CD4-positive, alpha-beta T cell treated with Interleukin-15 for 4 hours (primary cell): Measurements from ENCODE around the gene MIOX.

Experiments used
- DNase-seq: peaks from one replicate; pipeline ENCODE4 v3.0.0-alpha.2; 2020; ENCODE audit warnings: low spot score

The MIOX gene

DNA sequence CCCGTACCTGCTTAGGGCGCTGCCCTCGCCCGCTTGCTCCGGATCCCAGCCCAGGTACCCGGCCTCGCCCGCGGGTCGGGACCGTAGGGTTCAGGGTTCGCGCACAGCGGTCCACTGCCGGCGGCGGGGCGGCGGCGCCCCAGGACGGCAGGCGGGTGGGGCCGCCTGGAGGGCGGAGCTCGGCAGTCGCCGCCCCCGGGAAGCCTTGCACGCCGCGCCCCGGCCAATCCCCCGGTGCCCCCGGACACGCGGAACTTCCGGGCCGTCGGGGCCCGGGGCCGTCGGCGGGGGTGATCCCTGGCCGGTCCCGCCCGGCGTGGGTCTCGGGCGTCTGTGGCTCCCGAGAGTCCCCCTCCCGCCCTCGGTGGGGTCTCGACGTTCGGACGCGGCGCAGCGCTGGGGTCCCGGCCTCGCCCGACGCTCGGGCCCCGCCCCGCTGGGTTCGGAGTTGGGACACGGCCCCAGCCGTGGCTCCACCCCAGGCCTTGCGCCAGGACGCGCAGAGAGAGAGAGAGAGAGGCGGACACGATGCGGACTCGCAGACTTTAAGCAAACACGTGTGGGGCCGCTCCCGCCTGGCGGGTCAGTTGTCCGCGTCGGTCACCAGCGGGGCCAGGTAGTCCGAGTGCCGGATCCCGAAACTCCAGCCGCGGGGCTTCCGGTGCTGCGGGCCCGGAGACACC is 43.4 kb downstream of the MIOX start, which contains the start of gene TYMP:
TYMP (minus strand) TSS at position 116 of the 683 bp plus-strand sequence. CDS start 303 bp downstream, outside the sequence.
- DNase-seq: peak; percentile 72

DNA sequence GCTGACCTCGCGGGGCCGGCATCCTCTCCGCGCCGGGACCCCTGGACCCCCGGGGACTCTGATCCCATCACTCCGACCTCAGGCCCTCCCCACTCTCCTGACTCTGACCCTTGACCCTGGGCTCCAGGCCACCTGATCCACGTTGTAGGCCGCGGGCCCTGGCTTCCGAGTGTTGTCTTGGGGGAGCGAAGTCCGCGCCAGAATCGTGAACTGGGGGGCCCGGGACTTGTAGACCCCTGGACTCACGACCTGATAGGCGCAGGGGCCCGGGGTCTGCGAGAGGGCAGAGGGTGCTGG is 43.9 kb downstream of the MIOX start:
- DNase-seq: peak; percentile 29

- peak; percentile 80 for DNase-seq
Observed at GRCh38 chr22:50530877-50531545, 44.4 kb downstream of the MIOX start.

DNA sequence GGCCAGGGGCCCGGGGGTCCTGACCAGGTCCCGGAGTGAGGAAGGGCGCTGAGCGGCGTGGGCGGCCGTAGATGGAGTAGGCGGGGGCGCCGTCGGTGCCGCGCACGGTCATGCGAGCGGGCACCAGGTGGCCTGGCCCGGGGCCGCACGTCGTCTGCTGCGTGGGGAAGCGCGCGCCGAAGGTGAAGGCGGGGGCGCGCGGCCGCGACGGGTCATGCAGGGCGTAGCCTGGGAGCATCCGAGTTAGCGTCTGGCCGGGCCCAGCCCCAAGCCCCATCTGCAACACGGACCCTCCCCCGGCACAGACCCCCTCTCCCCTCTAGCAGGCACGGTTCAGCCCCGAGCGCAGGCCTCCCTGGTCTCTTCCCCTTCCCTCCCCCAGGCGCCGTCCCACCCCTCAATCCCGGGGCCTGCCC is 44.9 kb downstream of the MIOX start:
- peak; percentile 67 for DNase-seq

DNA sequence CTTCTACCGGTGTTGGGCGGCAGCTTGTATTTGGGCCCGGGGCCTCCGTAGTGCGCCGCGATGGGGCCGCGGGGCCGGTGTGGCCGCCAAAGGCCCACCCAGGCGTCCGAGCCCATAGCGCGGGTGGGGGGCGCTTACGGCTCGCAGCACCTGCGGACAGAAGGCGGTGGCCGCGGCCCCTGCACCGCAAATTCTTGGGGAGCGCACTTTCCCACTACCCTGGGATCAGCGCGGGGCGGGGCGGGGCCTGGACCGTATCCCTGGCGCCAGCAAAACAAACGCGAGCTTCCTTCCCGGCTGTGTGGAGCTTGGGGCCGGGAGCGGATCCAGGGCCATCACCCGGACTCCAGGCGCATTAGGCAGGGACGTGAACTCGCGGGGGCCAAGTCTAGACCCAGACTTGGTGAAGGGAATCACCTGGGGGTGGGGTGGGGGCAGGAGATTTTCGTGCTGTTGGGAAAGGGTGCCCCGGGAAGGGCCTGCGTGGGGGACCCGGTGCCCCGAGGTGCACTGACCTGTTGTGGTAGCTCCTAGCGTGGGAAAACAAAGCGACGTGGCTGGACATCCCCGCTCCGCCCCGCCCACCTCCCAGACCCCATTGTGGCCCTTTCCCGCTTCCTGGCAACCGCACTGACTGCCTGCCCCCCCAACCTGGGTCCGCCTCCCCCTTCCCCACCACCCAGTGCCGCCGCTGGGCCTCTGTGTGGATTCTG is 45.5 kb downstream of the MIOX start:
- DNase-seq: no peak

- DNase-seq: no peak
Observed at GRCh38 chr22:50532824-50533796, 46.5 kb downstream of the MIOX start.

DNA sequence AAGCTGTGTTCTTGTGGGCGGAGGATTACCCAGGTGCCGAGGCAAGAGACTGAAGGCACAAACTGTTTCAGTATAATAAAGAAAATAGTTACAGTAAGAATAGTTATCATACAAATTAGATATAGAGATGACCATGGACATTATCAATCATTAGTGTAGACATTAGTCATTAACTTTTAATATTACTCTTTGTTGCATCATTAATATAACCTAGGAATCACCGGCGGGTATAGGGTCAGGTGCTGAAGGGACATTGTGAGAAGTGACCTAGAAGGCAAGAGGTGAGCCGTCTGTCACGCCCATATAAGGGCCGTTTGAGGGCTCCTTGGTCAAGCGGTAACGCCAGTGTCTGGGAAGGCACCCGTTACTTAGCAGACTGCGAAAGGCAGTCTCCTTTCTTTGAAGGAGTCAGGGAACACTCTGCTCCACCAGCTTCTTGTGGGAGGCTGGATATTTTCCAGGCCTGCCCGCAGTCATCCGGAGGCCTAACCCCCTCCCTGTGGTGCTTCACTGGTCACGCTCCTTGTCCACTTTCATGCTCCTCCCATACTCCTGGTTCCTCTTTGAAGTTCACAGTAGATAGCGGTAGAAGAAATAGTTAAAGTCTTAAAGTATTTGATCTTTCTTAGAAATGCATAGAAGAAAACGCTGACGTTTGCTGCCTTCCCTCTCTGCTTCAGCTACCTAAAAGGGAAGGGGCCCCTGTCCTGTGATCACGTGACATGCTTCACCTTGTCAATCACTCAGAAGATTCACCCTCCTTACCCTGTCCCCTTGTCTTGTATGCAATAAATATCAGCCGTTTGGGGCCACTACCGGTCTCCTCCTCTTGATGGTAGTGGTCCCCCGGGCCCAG is 47.4 kb downstream of the MIOX start:
- peak; percentile 38 for DNase-seq

DNA sequence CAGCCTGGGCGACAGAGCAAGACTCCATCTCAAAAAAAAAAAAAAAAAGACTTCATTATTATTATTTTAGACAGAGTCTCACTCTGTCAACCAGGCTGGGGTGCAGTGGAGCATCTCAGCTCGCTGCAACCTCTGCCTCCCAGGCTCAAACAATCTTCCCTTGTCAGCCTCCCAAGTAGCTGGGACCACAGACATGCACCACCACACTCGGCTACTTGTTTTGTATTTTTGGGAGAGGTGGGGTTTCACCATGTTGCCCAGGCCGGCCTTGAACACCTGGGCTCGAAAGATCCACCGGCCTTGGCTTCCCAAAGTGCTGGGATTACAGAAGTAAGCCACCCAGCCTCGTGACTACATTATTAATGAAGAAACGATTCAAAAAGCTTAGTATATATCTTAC is 48.5 kb downstream of the MIOX start:
- DNase-seq: no peak

GRCh38 chr22:50536226-50536625 is 49.6 kb downstream of the MIOX start:
- no peak for DNase-seq

GRCh38 chr22:50537765-50538164 is 51.1 kb downstream of the MIOX start:
- no peak for DNase-seq
